Neural crest cell (in vitro differentiated cells): Measurements from ENCODE around the gene RXFP1. TPM values are rescaled to one million over a fixed set of nuclear protein-coding genes. Genes with fewer than 3 reads are reported as not detected.

Experiments used
- DNase-seq: peaks from one replicate; pipeline ENCODE4 v3.0.0; 2021; ENCODE audit warnings: low read depth, mixed read lengths, low spot score
- H3K27ac Mint-ChIP-seq: one replicate; pipeline ENCODE4 v1.8.0; 2021; ENCODE audit warnings: mild to moderate bottlenecking, mixed read lengths; ENCODE audit not compliant: unreplicated experiment
- H3K27me3 Mint-ChIP-seq: 2 replicates; pipeline ENCODE4 v1.8.0; 2021; ENCODE audit warnings: low read depth, mild to moderate bottlenecking, mixed read lengths
- H3K36me3 Mint-ChIP-seq: 2 replicates; pipeline ENCODE4 v1.8.0; 2021; ENCODE audit warnings: low read depth, mild to moderate bottlenecking, mixed read lengths
- H3K4me1 Mint-ChIP-seq: 2 replicates; pipeline ENCODE4 v1.8.0; 2021; ENCODE audit warnings: mixed read lengths
- H3K4me3 Mint-ChIP-seq: one replicate; pipeline ENCODE4 v1.8.0; 2021; ENCODE audit warnings: mild to moderate bottlenecking, mixed read lengths
- H3K9me3 Mint-ChIP-seq: 2 replicates; pipeline ENCODE4 v1.8.0; 2021; ENCODE audit warnings: mixed read lengths
- total RNA-seq: library from RNA; stranded (reverse); gene quantifications from 2 replicates; pipeline ENCODE4 v1.2.1, GENCODE V29; 2021
- TF ChIP-seq, protein P1 (sequence below): fragments of 200-600 bp; sonication (generic); conservative IDR thresholded peaks from 2 replicates; pipeline ENCODE4 v1.5.0; 2021; ENCODE audit warnings: antibody characterized with exemption, mild to moderate bottlenecking

Gene RXFP1
- total RNA-seq, 1 donor from 2014 or later: not detected

GRCh38 chr4:158496030-158496741 is 25.5 kb upstream of the RXFP1 start:
- H3K4me3 Mint-ChIP-seq: no peak overlapping the region
- peaks cover 3% of the 10 kb centered on the region for H3K9me3 Mint-ChIP-seq
- H3K4me1 Mint-ChIP-seq: no peaks in the 10 kb centered on the region
- no peaks in the 10 kb centered on the region for H3K36me3 Mint-ChIP-seq
- TF ChIP-seq, protein P1, sequence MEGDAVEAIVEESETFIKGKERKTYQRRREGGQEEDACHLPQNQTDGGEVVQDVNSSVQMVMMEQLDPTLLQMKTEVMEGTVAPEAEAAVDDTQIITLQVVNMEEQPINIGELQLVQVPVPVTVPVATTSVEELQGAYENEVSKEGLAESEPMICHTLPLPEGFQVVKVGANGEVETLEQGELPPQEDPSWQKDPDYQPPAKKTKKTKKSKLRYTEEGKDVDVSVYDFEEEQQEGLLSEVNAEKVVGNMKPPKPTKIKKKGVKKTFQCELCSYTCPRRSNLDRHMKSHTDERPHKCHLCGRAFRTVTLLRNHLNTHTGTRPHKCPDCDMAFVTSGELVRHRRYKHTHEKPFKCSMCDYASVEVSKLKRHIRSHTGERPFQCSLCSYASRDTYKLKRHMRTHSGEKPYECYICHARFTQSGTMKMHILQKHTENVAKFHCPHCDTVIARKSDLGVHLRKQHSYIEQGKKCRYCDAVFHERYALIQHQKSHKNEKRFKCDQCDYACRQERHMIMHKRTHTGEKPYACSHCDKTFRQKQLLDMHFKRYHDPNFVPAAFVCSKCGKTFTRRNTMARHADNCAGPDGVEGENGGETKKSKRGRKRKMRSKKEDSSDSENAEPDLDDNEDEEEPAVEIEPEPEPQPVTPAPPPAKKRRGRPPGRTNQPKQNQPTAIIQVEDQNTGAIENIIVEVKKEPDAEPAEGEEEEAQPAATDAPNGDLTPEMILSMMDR: peak; percentile 60
- H3K27me3 Mint-ChIP-seq: peaks cover 2% of the 10 kb centered on the region
- H3K27ac Mint-ChIP-seq: no peak overlapping the region
- DNase-seq: peak; percentile 32

GRCh38 chr4:158500054-158500453 is 21.6 kb upstream of the RXFP1 start:
- Mint-ChIP-seq H3K27ac (no peak overlapping the region), H3K9me3 (peaks cover 8% of the 10 kb centered on the region), H3K27me3 (no peaks in the 10 kb centered on the region), H3K36me3 (peaks cover 6% of the 10 kb centered on the region), H3K4me3 (no peak overlapping the region), H3K4me1 (no peaks in the 10 kb centered on the region)
- TF ChIP-seq, protein P1: no peak
- no peak for DNase-seq

DNA sequence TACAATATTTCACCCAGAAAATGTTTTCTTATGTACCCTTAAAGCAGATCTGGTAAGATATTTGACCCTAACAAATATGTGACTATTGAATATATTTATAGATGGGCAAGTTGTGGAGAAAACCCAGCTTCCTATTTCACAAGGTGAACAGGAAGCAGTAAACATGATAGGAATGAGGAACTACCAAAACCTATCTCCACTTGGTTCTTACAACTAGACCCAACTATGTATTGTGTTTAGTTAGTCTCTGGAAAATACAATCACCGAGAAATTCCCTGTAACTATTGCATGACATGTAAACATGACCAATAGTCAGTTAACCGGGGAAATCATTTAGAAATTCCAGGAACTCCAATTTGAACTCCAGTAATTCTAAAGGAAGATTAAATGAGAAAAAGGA is 8.4 kb upstream of the RXFP1 start:
- Mint-ChIP-seq H3K27ac (no peak overlapping the region), H3K36me3 (no peaks in the 10 kb centered on the region), H3K9me3 (no peaks in the 10 kb centered on the region), H3K4me3 (no peak overlapping the region), H3K27me3 (no peaks in the 10 kb centered on the region), H3K4me1 (no peaks in the 10 kb centered on the region)
- no peak for DNase-seq
- TF ChIP-seq, protein P1: no peak

DNA sequence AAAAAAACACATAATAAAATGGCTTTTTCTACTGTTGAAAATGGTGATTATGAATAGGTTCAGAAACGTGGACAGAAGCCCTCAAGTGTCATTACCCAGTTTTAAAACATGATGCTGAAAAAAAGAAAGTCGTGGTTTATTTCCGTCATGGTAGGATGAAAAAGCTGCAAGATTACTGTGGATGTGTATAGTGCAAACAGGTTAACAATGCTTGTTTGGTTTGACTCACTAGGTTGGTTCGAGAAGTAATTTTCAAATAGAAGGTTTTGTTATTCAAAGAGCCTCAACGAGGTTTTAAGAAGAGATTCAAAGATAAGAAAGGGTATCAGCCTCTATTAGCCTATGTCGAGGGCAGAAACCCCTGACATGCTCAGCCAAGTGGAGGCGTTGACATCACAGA is 2.5 kb upstream of the RXFP1 start:
- no peak overlapping the region for H3K27ac Mint-ChIP-seq
- no peaks in the 10 kb centered on the region for H3K9me3 Mint-ChIP-seq
- no peak for DNase-seq
- no peaks in the 10 kb centered on the region for H3K27me3 Mint-ChIP-seq
- no peaks in the 10 kb centered on the region for H3K4me1 Mint-ChIP-seq
- H3K4me3 Mint-ChIP-seq: no peak overlapping the region
- TF ChIP-seq, protein P1: no peak
- H3K36me3 Mint-ChIP-seq: no peaks in the 10 kb centered on the region

DNA sequence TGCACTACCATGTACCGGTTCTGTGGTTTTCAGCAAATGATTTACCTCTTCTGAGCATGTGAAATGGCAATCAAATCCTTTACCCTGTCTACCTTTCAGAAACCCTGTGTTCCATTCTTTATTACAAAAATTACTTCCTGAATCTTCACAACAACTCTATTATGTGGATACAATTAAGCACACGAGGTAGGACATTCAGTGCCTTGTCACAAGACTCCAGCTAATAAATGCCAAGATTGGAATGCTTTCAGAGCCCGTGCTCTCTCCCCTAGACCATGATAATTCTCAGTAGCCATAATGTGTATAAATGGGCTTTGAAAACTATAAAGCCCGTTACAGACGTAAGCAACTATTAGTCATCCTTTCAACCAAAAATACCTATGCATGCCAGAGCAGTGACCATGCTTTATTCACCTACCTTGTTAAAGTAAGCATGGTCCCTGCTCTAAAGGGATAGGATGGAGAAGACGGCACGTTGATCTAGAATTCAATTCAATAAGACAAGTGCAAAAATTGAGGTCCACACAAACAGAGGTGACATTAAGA is 2.4 kb downstream of the RXFP1 start:
- H3K4me3 Mint-ChIP-seq: no peak overlapping the region
- H3K27me3 Mint-ChIP-seq: no peaks in the 10 kb centered on the region
- H3K27ac Mint-ChIP-seq: no peak overlapping the region
- DNase-seq: no peak
- H3K36me3 Mint-ChIP-seq: no peaks in the 10 kb centered on the region
- no peaks in the 10 kb centered on the region for H3K9me3 Mint-ChIP-seq
- H3K4me1 Mint-ChIP-seq: no peaks in the 10 kb centered on the region
- TF ChIP-seq, protein P1: no peak
